ENCODE measurements around the gene GPR157.
"Not testable (repeated sequence)": the region's sequence is repeated elsewhere in the genome, so short reads cannot be mapped to it uniquely, and the experiment has no call there.

The GPR157 gene

GRCh38 chr1:9115351-9116205 lies 13.3 kb downstream of the GPR157 start:
- DNase-seq: no peak

- no peak for DNase-seq
These were observed 15.7 kb downstream of the GPR157 start for GRCh38 chr1:9112961-9113880.

GRCh38 chr1:9111957-9112356 lies 16.9 kb downstream of the GPR157 start:
- DNase-seq: no peak

GRCh38 chr1:9111357-9111691 lies 17.6 kb downstream of the GPR157 start:
- no peak for DNase-seq

- DNase-seq: peak; percentile 83
These were observed 18.1 kb downstream of the GPR157 start for GRCh38 chr1:9110669-9111356.

GRCh38 chr1:9108056-9108665 lies 20.7 kb downstream of the GPR157 start:
- no peak for DNase-seq

- DNase-seq: no peak
These were observed 21.8 kb downstream of the GPR157 start for GRCh38 chr1:9107136-9107535.

GRCh38 chr1:9106286-9106685 lies 22.6 kb downstream of the GPR157 start:
- no peak for DNase-seq

GRCh38 chr1:9105336-9105867 lies 23.5 kb downstream of the GPR157 start:
- no peak for DNase-seq

GRCh38 chr1:9101510-9102146 lies 27.3 kb downstream of the GPR157 start:
- peak; percentile 42 for DNase-seq

GRCh38 chr1:9100471-9101043 lies 28.3 kb downstream of the GPR157 start:
- DNase-seq: no peak

GRCh38 chr1:9099555-9099954 lies 29.3 kb downstream of the GPR157 start:
- DNase-seq: no peak

- DNase-seq: no peak
These were observed 30.8 kb downstream of the GPR157 start for GRCh38 chr1:9097947-9098705.

GRCh38 chr1:9095818-9096217 lies 33.1 kb downstream of the GPR157 start:
- no peak for DNase-seq

GRCh38 chr1:9093996-9094595 lies 34.8 kb downstream of the GPR157 start:
- DNase-seq: not testable (repeated sequence)

GRCh38 chr1:9093581-9093980 lies 35.3 kb downstream of the GPR157 start:
- no peak for DNase-seq

- DNase-seq: no peak
These were observed 35.8 kb downstream of the GPR157 start for GRCh38 chr1:9093091-9093490.

GRCh38 chr1:9088807-9089206 lies 40.1 kb downstream of the GPR157 start:
- no peak for DNase-seq

- no peak for DNase-seq
These were observed 41.3 kb downstream of the GPR157 start for GRCh38 chr1:9087411-9088125.

GRCh38 chr1:9086796-9087195 lies 42.1 kb downstream of the GPR157 start:
- DNase-seq: no peak

Data from hematopoietic multipotent progenitor cell treated with erythropoietin and hydrocortisone succinate and interleukin-3 and kit ligand, for 8 days (in vitro differentiated cells).